Spleen (tissue), 7 donors: ENCODE results near the gene ARHGAP19.

Experiments used
- CTCF ChIP-seq, 11 experiments: fragments of 200-600 bp in 7 of 11; fragments of 450-650 bp in 4 of 11; sonication (generic) in 4 of 11; IDR thresholded peaks in 8 of 11; conservative IDR thresholded peaks in 3 of 11; 1 replicate in 7 of 11; 2 replicates in 4 of 11; pipeline versions ENCODE4 v1.4.0 to v1.8.0; 2016 to 2021; ENCODE audit warnings: antibody characterized with exemption in 11 of 11, inconsistent platforms in 4 of 11, mild to moderate bottlenecking in 1 of 11
- POLR2A ChIP-seq, 3 donors: fragments of 450-650 bp; IDR thresholded peaks; one replicate each; pipeline ENCODE4 v1.5.1; 2017; ENCODE audit warnings: antibody characterized with exemption in 3 of 3, mild to moderate bottlenecking in 1 of 3
- POLR2AphosphoS5 ChIP-seq, 3 donors: sonication (generic); formaldehyde crosslinking; IDR thresholded peaks; one replicate each; pipeline ENCODE4 v1.5.1; 2017; ENCODE audit warnings: antibody characterized with exemption in 3 of 3
- donor health status: DM: no; HTN: no; CAD: no; lungs with moderate emphysema.
- donor health status: DM: no; HTN: no; CAD: no.
- donor health status: DM: no; HTN: no; CAD: no.

DNA sequence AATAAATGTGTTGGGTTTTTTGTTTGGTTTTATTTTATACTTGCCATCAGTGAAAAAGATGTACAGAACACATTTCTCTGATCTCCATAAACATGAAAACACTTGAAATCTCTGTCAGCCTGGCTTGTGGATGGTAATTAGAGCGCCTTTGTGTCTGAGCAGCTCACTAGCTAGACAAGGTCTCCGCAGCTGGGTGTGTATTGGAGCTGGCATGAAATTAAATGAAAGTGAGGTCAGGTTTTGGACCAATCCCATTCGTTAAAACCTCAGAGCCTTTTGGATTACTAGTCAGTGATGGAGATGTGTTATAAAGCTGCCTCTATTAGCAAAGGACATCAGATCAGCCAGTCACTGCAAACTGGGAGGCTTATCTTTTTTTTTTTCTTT, 29.4 kb upstream of the ARHGAP19 start:
- TF ChIP-seq CTCF (IDR thresholded peaks at IDR 0.05 in 8 of 11, conservative IDR thresholded peaks at IDR 0.05 in 3 of 11) = no peak
- no peak for TF ChIP-seq POLR2AphosphoS5 (IDR thresholded peaks at IDR 0.05)
- no peak for TF ChIP-seq POLR2A (IDR thresholded peaks at IDR 0.05)
